Fibroblast of skin of right biceps (primary cell): ENCODE data around the gene SMO.

Source experiments
- DNase-seq: peaks from one replicate; pipeline ENCODE4 v3.0.0-alpha.2; 2013

The SMO gene

GRCh38 chr7:129188372-129188891, at the start of gene SMO:
Gene SMO, plus strand, starts transcription at chr7:129188633. Its CDS starts 519 bp downstream, at chr7:129189152.
- DNase-seq, result peak; percentile 75

GRCh38 chr7:129143724-129144094, 44.7 kb upstream of the SMO start:
- DNase-seq, result no peak

GRCh38 chr7:129144095-129144833, 44.2 kb upstream of the SMO start, which contains the start of gene TSPAN33:
Gene TSPAN33, plus strand, starts transcription at chr7:129144707. Its CDS starts 274 bp downstream, at chr7:129144981.
- DNase-seq, result peak; percentile 54

DNA sequence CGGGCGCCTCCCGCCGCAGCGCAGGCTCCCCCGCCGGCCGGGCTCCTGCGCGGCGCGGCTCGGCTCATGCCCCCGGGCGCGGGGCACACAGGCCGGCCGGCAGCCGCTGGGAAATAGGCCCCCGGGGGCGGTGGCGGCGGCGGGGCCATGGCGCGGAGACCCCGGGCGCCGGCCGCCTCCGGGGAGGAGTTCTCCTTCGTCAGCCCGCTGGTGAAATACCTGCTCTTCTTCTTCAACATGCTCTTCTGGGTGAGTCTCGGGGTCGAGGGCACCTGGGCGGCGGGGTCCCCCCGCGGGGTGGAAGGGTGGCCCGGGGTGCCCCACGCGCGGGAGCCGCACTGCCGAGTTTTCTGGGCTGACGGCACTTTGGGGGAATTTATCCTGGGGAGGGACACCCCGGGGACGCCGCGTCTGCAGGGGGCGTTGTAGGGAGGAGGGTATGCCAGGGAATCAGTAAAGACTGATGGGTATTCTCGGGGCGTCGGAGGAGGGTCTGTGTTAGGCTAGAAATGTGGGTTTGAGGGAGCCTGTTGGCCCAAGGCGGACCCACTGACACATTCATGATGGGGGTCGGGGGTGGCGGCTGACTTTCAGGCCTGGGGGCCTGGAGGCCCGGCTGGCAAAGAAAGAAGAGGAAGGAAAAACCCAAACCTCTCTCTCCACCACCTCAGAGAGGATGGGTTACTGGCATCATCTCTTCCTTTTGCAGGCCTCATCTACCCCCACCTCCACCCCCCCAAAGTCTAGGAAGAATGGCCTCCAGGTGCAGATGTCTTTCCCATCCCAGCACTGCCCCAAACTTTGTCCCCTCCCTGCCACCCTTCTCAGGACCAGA, 43.4 kb upstream of the SMO start:
- DNase-seq, result no peak

GRCh38 chr7:129146237-129146979, 42.0 kb upstream of the SMO start:
- DNase-seq, result no peak

GRCh38 chr7:129147731-129148130, 40.7 kb upstream of the SMO start:
- no peak for DNase-seq

- no peak for DNase-seq
These were observed 38.9 kb upstream of the SMO start for GRCh38 chr7:129149511-129149910.

- no peak for DNase-seq
These were observed 38.0 kb upstream of the SMO start for GRCh38 chr7:129150199-129150996.

GRCh38 chr7:129157651-129158050, 30.8 kb upstream of the SMO start:
- no peak for DNase-seq

DNA sequence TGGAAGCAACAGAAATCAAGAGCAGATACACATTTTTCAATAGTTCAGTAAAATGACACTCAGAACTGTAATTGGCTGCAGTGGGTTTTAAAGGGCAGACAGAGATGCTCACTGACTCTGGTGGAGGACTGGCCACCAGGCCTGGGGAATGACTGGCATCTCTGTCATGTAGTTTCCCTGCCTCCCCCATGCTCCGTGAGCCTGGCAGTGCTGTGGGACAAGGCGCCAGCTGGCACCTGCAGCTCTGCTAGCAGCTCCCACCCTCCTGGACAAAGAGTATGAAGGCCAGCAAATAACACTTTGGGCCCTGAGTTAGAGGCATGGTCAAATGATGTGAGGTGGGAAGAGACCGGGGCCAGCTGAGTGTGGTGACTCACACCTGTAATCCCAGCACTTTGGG, 28.9 kb upstream of the SMO start:
- DNase-seq, result no peak

DNA sequence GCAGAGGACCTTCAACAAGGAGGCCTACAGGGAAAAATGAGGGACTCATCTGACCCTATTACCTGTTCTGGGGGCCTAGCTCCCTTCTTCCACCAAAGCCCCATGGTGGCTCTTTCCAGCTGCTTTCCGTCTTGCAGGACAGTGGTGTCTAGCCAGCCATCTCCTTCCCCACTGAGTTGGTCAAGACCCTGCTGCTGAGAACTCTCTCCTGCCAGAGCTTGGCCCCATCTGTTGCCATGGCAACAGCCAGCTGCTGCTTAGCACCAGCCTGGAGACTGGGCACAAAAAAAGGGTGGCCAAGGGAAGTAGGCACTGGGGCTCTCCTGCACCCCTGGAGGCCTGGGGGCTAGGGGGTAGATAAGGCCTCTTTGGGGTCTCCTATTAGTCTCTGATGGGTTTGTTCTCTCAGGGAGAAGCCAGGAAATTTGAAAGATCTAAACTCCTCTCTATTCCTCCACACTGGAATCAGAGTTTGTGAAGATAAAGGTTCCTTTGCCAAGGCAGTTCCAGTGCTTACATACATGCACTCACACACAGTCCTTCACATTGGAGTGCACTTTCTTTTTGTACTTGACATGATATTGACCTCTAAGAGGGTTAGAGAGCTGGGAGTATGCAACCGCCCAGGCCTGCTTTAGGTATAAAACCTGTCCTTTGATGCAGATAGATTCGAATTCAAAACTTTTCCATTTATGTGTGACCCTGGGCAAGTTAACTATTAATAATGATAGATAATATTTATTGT, 28.1 kb upstream of the SMO start:
- no peak for DNase-seq

- DNase-seq, result no peak
These were observed 26.8 kb upstream of the SMO start for GRCh38 chr7:129161524-129162225.

- no peak for DNase-seq
These were observed 25.7 kb upstream of the SMO start for GRCh38 chr7:129162732-129163131.

DNA sequence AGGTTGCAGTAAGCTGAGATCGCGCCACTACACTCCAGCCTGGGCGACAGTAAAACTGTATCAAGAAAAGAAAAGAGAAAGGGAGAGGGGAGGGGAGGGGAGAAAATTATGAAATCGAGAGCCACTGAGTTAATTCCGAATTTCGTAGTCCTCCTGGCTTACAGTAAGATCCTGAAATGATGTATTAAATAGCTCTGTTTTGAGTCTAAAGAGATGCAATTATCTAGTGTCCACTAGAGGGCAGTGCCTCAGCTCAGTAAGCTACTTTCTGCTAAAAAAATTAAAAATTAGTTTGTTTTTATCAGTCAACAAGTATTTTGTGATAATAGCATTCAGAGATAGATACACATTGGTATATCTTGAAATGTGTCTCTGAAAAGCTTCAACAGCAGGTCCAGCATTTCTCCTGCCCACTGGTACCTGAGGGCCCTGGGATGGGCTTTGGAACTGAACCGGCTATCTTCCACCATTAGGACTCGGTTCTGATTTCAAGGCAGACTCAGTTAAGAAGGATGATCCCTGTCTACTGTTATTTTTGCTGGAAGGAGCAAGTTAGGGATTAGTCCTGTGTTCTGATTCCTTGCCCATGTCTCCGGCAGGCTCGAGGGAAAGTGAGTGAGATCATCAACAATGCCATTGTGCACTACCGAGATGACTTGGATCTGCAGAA, 24.4 kb upstream of the SMO start:
- peak; percentile 53 for DNase-seq

DNA sequence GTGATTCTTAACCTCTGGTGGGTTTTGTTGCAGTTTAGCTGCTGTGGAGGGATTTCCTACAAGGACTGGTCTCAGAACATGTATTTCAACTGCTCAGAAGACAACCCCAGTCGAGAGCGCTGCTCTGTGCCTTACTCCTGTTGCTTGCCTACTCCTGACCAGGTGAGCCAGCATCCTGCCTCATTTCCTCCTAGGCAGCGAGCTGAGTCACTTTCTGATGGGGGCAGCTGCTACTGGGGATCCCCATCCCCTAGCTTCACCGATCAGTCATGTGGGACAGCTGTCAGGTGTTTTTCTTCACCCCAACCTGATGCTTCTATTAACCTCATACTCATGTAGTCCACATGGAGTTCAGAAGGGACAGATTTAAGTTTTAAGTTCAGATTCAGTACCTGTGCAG, 21.7 kb upstream of the SMO start:
- DNase-seq, result no peak

- no peak for DNase-seq
These were observed 20.6 kb upstream of the SMO start for GRCh38 chr7:129167817-129168216.

GRCh38 chr7:129168231-129169021, 20.0 kb upstream of the SMO start:
- DNase-seq, result peak; percentile 6

- peak; percentile 70 for DNase-seq
These were observed 19.2 kb upstream of the SMO start for GRCh38 chr7:129169171-129169671.
